GM19035 (cell line): ENCODE data around the gene NECTIN3.

Experiments
- ATAC-seq: cut with Tn5 transposase; IDR thresholded peaks from one replicate; pipeline ENCODE4 v1.9.1; 2021; ENCODE audit not compliant: unreplicated experiment

NECTIN3 gene

GRCh38 chr3:111081008-111081545 lies 9.5 kb downstream of the NECTIN3 start:
- no peak for ATAC-seq

- no peak for ATAC-seq
Measured at GRCh38 chr3:111084911-111085310, 13.3 kb downstream of the NECTIN3 start.

DNA sequence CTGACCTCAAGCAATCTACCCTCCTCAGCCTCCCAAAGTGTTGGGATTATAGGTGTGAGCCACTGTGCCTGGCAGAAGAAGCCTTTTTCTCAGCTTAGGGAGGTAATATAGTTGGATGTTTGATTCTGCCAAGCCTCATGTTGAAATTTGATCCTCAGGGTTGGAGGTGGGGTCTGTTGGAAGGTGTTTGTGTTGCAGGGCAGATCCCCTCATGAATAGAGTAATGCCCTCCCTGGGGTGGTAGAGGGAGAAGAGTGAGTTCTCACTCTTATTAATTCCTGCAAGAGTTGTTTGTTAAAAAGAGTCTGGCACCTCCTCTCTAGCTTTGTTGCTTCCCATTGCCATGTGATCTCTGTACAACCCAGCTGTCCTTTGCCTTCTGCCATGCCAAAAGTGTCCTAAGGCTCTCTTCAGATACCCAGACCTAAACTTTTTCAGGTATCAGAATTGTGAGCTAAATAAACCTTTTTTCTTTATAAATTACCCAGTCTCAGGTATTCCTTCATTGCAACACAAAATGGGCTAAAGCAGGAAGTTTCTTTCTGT lies 16.4 kb downstream of the NECTIN3 start:
- ATAC-seq: no peak

DNA sequence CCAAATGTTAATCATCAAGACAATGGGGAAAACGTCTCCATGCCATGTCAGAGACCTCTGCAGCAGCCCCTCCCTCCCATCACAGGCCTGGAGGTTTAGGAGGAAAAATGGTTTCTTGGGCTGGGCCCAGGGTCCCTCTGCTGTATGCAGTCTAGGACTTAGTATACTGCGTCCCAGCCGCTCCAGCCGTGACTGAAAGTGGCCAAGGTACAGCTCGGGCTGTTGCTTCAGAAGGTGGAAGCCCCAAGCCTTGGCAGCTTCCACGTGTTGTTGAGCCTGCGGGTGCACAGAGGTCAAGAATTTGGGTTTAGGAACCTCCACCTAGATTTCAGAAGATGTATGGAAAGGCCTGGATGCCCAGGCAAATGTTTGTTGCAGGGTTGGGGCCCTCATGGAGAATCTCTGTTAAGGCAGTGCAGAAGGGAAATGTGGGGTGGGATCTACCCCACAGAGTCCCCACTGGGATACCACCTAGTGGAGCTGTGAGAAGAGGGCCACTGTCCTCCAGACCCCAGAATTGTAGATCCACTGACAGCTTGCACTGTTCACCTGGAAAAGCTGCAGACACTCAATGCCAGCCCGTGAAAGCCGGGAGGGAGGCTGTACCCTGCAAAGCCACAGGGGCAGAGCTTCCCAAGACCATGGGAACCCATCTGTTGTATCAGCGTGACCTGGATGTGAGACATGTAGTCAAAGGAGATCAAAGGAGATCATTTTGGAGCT lies 25.0 kb downstream of the NECTIN3 start:
- no peak for ATAC-seq

DNA sequence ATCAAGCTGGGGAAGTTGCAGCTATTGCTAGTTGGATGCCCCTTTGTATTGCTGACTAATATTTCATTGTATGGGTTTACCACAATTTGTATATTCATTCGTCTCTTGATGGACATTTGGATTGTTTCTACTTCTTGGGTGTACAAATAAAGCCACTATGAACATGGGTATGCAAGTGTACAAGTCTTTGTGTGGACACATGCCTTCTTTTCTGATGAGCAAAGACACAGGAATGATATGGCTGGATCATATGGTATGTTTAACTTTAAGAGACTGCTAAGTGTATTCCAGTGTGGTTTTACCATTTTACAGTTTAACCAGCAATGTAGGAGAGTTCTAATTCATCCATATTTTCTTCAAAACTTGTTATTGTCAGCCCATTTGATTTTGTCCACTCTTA lies 32.2 kb downstream of the NECTIN3 start:
- no peak for ATAC-seq

DNA sequence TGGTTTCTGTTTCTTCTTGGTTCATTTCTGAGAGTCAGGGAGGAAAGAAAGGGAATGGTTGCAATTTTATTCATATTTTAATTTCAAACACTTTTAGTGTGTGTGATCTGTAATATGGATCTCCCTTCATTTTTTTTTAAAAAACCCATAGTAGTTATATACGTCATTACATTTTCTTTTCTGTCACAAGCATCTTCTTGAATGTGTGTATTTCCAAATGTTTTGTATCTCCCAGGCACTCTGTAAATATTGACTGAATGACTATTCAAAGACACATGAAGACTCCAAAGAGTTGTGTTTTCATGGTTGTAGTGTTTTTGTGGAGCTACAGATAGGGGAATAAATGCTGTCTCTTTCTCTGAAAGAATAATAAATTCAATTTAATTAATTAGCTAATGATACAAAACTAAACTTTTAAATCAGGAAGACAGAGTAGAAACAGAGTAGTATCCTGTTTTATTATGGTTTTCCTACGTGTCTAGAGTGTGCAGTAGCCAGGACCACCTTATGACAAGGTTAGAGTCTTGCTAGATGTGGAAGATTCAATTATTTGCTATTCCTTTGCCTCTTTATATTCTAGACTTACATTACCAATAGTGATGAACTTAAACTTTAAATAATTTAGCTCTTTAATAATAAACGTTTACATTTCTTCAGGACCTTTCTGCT lies 35.5 kb downstream of the NECTIN3 start:
- ATAC-seq: no peak

GRCh38 chr3:111107662-111108035 lies 36.0 kb downstream of the NECTIN3 start:
- no peak for ATAC-seq

DNA sequence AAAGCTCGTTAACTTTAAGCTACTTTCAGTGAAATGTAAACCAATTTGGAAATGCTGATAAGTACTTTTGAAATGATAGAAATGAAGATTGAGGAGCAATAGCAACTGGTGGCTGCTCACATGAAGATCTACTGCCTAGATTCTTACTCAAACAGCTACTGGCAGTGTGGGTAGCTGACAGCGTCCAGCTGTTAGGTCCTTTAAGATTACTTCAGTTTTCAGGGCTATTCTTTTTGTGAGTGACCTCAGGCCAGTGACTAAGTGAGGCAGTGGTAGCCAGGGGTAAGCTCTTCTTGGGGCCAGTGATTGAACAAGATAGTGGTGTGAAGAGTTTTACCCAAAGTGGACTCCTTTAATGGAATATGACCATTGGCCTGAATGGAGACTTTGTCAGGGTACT lies 41.3 kb downstream of the NECTIN3 start:
- ATAC-seq: no peak

- no peak for ATAC-seq
Measured at GRCh38 chr3:111128884-111129283, 57.3 kb downstream of the NECTIN3 start.

DNA sequence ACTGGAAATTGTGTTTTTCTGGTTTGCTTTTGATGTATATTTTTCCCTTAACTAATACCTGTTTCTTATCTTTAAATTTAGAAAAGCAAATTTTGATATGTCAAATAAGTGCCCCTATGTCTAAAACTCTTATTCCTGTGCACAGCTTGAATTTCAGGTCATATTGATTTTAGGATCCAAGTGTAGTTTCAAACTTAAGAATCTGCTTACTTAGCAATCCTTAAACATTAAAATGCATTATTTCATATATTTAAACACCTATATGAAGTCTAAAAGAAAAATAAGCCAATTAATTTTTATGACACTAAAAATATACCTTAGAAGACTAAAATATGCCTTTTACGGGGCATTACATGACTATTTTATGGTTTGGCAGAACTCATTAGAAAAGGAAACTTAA lies 59.2 kb downstream of the NECTIN3 start:
- ATAC-seq: no peak

DNA sequence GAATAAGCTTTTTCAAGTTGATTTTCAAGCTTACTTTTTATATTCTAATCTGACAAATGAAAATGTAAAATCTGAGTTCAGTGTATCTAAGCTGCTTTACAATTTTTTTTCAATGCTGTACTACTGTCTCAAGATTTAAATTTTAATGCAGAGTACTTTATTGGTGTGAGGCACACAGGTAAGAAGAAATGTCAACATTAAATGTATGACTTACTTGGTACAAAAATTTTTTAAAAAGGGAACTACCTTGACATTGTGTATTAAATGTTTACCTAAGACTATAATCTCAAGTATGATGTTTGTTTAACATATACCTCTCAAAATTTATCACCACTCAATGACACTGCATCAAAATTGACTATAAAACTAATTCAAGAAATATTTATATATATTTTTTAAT lies 62.7 kb downstream of the NECTIN3 start:
- ATAC-seq: no peak

DNA sequence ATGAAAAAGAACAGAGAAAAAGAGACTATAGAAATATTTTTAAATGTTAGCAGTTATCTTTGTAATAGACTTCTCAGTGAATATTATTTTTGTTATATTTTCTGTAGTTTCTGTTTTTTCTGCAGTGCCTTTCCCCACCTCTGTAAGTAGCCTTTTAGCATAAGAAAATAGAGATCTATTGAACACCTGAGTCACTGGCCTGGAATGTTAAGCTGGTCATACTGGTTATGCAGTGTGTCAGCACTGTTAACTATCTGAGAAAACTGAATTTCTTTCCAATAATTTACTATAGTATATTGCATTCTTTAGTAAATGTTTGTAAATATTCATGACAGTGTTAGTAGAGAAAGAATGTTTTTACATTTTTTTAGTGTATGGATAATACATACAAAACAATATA lies 79.8 kb downstream of the NECTIN3 start:
- no peak for ATAC-seq

DNA sequence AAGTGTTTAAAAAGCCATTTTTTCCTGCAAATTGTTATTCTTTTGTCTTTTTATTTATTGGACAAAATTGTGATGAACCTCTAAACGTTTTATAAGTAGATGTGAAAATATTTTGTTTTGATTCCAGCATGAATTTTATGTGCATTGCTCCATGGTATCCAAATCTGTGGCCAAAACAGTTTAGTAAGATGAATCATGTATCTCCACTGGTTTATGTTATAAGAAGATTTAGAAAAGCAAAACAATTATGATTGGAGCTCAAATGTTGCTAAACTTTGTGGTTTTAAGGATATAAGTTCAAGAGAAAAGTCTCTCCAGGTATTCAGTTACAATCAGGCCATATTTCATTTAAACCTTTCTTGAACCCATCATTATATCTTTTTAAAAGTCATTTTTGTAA lies 80.9 kb downstream of the NECTIN3 start:
- ATAC-seq: no peak

DNA sequence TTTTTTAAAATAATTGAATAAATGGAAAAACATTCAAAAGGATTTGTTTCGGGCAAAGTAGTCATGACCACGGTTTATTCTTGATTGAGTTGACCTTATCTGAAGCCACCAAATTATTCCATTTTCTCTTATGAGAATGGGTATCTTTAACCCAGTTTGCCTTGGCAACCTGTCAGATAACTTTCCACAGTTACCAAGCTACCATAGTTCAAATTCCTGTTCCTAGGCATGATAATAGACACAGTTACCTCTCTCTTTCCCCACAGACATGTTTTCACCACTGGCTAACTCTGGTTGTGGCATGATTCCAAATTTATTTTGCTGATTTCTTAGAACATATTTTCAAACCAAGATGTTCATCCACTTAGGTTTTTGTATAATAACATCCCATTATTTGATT lies 84.9 kb downstream of the NECTIN3 start:
- no peak for ATAC-seq

DNA sequence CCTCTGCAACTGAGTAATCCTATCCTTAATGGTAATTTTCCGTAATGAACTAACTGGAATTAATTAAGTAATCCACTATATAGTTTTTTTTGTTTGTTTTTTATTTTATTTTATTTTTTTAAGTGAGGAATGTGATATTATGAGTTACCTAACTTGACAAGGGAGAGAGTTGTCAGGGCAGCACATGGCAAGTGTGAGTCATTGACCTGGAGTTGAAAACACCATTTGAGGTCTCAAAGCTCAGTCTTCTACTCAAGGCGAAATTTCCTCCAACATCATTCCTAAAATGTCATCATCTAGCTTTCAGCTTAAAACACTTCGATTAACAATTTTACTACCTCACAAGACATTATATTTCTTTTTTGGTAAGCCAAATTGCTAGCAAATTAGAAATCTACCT lies 87.8 kb downstream of the NECTIN3 start:
- no peak for ATAC-seq

DNA sequence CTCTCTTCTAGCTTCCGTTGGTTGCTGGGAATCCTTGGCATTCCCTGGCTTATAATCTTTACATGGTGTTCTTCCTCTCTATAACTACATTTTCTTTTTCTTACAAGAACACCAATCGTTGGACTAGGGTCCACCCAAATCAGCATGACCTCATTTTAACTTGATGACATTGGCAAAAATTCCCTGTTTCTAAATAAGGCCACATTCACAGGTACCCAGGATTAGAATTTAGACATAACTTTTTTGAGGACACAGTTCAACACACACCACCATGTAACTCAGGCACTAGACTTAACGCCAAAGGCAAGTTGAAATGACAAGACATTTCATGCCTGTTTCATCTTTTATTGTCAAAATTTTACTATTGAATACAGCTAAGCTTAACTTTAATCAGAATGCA lies 93.0 kb downstream of the NECTIN3 start:
- ATAC-seq: no peak

- no peak for ATAC-seq
Measured at GRCh38 chr3:111165411-111165810, 93.8 kb downstream of the NECTIN3 start.

DNA sequence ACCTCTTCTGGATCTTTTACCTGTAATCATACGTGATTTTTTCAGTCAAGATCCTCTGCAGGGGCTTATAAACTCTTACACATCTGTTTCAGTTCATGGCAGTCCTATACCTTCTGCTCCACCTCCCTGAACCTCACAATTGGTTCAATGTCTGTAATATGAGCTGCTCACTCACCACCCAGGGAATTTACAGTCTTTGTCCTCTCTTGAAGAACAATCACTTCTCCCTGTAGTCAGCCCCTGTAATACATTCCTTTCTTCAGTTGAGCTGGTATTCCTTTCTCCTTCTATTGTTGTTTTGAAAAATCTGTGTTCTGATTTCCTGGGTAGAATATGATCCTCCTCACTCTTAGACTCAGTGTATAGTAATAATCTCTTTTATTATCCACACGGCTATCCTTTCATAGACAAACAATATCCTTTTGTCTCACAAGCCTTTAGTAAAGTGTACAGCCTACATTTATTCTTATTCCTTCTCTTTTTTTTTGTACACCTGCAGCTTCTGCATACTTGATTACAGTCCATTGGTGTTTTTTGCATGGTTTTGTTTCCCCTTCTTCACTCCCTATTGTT lies 101.8 kb downstream of the NECTIN3 start:
- ATAC-seq: no peak

DNA sequence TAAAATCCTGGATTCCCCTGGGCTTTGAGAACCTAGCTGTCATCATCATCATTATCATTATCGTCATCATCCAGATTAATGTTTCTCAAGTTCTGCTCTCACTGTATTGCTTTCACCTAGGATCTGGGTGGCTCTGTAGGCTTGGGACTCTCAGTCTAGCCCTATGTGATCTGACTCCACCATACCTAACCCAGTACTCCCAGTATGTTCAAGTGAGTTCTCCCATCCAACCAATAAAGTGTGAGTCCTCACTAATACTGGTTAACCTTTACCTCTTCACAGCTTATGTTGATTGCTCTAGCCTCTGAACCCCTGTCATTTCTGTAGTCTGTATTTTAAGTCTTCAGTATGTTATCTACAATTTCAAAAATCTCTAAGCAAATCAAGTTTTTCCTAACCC lies 102.3 kb downstream of the NECTIN3 start:
- no peak for ATAC-seq

DNA sequence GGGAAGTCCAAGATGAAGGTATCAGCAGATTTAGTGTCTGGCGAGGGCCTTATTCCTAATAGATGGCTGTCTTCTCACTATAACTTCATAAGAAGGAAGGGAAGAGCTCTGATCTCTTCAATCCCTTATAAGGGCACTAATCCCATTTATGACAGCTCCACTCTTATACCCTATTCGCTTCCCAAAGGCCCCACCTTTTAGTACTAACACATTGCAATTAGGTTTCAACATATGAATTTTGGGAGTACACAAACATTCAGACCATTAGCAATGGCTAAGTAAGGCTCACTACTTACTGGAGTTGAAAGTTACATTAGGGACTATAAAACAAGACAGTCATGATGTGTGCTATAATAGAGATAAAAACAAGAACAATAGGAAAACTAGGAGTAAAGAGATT lies 118.9 kb downstream of the NECTIN3 start:
- no peak for ATAC-seq

DNA sequence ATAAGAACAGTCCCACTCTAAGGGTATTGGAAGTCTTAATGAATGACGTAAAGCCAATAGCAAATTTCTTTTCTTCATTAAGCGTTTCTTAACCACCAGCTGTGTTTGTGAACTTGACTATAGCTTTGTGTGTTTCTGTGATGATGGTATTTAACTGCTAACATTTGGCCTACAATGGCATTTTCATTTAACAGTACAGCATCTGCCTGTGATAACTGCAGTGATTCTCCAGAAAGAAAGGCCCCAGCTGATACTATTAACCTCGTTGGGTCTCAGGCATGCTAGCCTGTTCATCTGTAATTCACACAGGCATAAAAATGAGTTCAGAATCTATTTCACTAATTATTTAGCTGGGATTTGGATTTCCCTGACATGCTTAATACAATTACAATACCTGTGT lies 121.9 kb downstream of the NECTIN3 start:
- ATAC-seq: no peak

DNA sequence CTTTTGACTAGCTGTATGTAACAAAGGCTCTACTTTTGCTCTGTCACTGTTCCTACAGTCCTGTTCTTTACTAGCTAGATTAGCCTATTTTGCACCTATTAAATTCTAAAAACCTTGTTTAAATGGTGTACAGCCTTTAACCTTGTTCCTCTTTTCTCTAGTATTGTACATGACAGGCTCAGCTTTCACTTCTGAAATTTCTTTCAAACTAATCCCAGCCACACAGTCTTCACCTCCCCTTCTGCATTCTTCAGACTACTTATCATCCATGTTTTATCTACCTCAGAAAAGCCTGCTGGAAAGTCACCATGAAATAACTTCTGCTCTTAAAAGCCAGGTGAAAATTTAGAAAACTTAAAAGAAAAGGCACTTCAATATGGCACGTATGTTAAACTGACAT lies 122.4 kb downstream of the NECTIN3 start:
- ATAC-seq: peak; percentile 45
